Loucy (cell line): ENCODE results near the gene GAN.

ENCODE experiments used
- EZH2phosphoT487 ChIP-seq: fragments of 200-600 bp; IDR thresholded peaks from 2 replicates; pipeline ENCODE4 v1.6.1; 2018; ENCODE audit warnings: antibody characterized with exemption, mild to moderate bottlenecking, moderate library complexity, borderline replicate concordance
- TF ChIP-seq, protein P1 (sequence below): fragments of 200-600 bp; sonication (generic); conservative IDR thresholded peaks from 2 replicates; pipeline ENCODE4 v1.5.1; 2014; ENCODE audit warnings: mild to moderate bottlenecking, antibody characterized with exemption, low read length

DNA sequence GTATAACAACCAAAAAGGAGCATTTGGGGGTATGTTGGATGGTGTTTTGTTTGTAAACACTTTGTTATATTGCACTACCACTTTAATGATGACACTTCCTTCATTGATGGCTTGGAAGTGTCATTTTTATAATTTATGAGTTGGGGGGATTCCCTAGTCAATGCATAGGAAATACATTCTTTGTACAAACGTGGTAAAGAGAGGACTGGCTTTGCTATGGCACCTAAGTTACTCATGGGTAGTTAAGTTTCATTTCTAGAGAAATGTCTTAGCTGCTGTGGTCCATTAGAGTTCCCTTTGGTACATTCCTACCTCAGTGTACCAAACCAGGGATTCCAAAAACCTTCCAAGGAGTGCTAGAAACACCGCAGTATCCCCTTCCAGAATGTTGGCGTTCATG, 66.2 kb downstream of the GAN start:
- TF ChIP-seq, protein P1, sequence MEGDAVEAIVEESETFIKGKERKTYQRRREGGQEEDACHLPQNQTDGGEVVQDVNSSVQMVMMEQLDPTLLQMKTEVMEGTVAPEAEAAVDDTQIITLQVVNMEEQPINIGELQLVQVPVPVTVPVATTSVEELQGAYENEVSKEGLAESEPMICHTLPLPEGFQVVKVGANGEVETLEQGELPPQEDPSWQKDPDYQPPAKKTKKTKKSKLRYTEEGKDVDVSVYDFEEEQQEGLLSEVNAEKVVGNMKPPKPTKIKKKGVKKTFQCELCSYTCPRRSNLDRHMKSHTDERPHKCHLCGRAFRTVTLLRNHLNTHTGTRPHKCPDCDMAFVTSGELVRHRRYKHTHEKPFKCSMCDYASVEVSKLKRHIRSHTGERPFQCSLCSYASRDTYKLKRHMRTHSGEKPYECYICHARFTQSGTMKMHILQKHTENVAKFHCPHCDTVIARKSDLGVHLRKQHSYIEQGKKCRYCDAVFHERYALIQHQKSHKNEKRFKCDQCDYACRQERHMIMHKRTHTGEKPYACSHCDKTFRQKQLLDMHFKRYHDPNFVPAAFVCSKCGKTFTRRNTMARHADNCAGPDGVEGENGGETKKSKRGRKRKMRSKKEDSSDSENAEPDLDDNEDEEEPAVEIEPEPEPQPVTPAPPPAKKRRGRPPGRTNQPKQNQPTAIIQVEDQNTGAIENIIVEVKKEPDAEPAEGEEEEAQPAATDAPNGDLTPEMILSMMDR: no peak
- TF ChIP-seq EZH2phosphoT487: no peak
